GM12864 (cell line): Measurements from ENCODE around the gene FRMPD3.

Experiments
- DNase-seq: peaks from one replicate; pipeline ENCODE4 v3.0.0-alpha.2; 2011; ENCODE audit warnings: low read depth
- H3K4me3 ChIP-seq: 2 replicates; pipeline ENCODE4 v1.5.1; 2011; ENCODE audit warnings: mild to moderate bottlenecking, low read depth, low read length, control low read depth
- TF ChIP-seq, protein P1 (sequence below): IDR thresholded peaks from 2 replicates; pipeline ENCODE4 v1.5.1; 2011; ENCODE audit warnings: low read depth, mild to moderate bottlenecking, moderate library complexity, low read length, control low read depth, inconsistent platforms; ENCODE audit errors: missing control alignments

FRMPD3 gene

DNA sequence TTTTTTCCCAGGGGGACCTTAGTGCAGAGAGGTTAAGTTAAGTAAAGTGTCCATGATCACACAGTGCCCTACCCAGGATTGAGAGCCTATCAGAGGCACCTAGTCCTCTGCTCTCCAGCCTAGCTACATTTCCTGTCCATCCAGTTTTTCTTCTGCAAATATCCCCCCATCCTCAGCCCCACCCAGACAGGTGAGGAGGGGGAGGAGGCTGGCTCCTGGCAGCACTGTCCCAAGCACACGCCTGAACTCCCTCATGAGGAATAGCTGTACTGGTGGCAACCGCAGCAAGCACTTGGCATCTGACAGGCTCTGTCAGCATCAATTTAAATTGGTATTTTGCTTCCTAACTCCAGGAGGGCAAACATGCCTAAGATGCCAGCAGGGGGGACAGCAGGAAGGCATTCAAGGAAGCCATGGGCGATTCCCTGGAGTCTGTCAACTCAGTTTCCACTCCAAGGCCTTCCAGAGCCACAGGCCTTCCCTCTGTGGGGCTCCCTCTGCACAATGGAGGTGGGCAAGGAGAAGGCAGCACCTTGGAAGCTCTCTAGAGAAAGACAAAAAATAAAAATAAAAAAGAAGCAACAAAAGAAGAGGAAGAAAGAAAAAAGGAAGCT lies 6.4 kb upstream of the FRMPD3 start:
- TF ChIP-seq, protein P1, sequence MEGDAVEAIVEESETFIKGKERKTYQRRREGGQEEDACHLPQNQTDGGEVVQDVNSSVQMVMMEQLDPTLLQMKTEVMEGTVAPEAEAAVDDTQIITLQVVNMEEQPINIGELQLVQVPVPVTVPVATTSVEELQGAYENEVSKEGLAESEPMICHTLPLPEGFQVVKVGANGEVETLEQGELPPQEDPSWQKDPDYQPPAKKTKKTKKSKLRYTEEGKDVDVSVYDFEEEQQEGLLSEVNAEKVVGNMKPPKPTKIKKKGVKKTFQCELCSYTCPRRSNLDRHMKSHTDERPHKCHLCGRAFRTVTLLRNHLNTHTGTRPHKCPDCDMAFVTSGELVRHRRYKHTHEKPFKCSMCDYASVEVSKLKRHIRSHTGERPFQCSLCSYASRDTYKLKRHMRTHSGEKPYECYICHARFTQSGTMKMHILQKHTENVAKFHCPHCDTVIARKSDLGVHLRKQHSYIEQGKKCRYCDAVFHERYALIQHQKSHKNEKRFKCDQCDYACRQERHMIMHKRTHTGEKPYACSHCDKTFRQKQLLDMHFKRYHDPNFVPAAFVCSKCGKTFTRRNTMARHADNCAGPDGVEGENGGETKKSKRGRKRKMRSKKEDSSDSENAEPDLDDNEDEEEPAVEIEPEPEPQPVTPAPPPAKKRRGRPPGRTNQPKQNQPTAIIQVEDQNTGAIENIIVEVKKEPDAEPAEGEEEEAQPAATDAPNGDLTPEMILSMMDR: no peak
- DNase-seq: no peak

DNA sequence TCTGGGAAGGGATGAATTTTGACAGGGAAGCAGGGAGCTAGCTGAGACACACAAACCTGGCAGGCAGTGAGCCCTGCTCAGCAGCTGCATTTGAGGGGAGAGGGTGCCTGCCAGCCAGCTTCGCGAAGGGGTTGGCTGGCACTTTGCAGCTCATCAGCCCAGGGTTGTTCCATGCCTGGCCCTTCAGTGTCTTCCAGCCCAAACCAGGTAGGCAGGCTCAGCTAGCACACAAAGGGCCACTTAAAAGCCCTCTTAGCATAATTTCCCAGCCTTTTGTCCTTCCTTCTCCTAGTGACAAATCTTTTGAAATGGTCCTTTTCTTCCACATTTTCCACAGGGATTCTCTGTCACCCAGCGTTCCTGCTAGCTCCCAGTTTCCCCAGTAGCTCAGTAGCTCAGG lies 4.3 kb upstream of the FRMPD3 start:
- DNase-seq: no peak
- H3K4me3 ChIP-seq: no peak overlapping the region
- TF ChIP-seq, protein P1: no peak

More for the DNA sequence above, 6.4 kb upstream of the FRMPD3 start:
- no peak overlapping the region for H3K4me3 ChIP-seq

DNA sequence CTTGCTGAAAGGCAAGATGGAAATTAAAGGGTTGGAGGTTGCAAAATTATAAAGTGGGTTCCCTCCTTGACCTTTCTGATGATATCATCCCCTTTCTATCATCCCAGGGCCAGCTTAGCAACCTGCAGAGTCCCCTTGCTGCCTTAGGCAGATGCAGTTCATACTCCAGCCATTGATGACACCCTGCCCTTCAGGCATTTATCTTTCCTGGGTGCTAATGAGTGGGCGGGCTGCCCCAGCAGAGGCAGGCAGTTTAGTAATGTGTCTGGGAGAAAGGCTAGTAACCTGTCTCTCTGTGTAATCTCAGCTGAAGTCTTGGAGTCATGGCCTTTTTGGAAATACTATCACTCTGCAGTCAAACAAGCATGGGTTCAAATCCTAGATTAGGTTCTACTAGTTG lies 3.8 kb upstream of the FRMPD3 start:
- TF ChIP-seq, protein P1: no peak
- DNase-seq: no peak

DNA sequence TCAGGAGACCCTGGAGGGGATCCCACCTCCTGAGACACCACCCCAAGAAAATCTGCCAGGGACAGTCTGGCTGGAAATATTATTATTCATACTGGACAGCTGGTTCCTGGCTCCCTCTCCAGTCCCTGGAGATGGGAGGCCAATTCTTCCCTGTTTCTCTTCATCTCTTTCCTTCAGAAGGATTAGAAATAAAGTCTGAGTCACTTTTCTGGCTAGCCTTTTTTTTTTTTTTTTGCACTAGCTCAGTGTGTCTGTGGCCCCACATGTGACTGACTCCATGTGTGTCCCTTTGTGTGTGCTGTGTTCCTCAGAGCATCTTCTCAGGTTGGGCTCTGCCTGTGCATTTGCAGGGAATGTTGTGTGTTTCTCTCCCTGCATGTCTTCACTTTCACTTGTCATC lies 1.8 kb upstream of the FRMPD3 start:
- H3K4me3 ChIP-seq: no peak overlapping the region
- DNase-seq: no peak
- TF ChIP-seq, protein P1: no peak

More for the DNA sequence above, 3.8 kb upstream of the FRMPD3 start:
- H3K4me3 ChIP-seq: no peak overlapping the region

DNA sequence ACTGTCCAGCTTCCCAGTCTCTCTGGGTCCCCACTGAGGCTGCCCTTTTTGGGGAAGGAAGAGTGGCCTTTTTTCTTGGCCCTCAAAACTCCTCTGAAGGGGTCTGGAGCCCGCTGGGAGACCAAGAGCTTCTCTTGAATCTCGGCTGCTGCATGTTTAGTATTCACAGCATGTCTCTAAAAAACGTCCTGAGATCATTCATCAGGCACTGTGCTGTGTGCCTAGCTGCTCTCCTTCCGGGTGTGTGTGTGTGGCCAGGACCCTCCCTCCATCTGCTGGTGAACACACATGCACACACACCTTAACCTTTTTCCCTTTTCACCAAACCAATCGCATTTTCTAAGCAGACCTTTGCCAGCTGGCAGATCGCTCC lies 841 bp upstream of the FRMPD3 start:
- no peak overlapping the region for H3K4me3 ChIP-seq
- TF ChIP-seq, protein P1: no peak

DNA sequence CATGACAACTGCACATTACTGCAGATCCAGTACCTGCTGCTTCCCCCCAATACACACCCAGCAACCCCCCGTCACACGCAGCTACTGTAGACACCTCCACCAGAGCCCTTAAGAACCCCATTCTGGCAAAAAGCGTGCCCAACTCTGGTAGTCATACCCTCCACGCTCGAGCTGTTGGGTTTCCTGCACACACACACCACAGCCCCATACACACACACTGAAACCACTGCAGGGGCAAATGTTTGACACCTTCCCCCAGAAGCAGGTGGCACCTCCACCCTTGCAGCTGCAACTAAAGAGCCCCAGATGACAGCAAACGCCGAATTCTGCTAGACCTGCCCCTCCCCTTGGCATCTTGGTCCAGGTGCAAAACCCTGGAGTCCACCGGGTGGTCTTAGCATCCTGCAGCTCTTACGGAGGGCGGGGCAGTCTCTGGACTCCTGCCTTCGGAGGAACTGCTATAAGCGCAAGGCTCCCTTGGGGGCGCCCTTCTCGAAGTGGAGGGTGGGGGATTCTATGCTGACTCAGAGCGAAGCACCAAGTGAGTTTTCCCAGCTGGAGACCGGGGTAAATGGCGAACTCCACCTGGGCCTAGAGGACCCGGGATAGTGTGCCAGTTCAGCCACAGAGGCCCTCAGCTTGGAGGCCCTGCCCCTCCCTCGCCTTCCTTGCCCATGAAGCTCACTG lies 1.5 kb downstream of the FRMPD3 start:
- no peak overlapping the region for H3K4me3 ChIP-seq
- TF ChIP-seq, protein P1: peak; percentile 27
- no peak for DNase-seq

More for the DNA sequence above, 841 bp upstream of the FRMPD3 start:
- DNase-seq: no peak

DNA sequence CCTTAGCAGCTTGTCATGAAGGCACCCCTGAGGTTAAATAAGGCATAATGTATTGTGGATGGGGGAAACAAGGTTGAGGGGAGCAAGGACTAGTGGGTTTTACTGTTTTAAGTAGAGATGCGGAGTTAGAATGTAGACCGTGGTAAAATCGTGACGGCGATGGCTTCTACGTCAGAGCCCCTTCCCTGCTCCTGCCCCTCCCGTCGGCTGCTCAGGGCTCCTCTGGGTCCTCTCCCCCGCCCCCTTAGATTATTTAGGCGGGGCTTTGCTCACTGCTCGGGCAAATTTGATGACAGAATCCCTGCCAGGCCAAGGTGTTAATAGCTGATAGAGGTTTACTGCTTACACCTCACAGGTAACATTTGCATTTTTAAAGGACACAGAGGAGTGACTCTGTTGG lies 2.3 kb downstream of the FRMPD3 start:
- TF ChIP-seq, protein P1: no peak
- DNase-seq: no peak
- H3K4me3 ChIP-seq: no peak overlapping the region
